Esophagus squamous epithelium (tissue), 5 donors: ENCODE measurements around the gene HEXIM1. TPM values are rescaled to one million over a fixed set of nuclear protein-coding genes. Genes with fewer than 3 reads are reported as not detected.
A peak's percentile ranks its signal among the peaks of the same experiment; 100 is the strongest.

Experiments used
- DNase-seq: peaks from one replicate; lab custom pipeline; 2025; lab: John Stamatoyannopoulos, UW
- H3K27ac ChIP-seq, 4 donors: fragments of 200-600 bp; sonication (generic); one replicate each; pipeline ENCODE4 v1.5.1; 2016 to 2019; ENCODE audit warnings: mild to moderate bottlenecking in 1 of 4
- H3K27me3 ChIP-seq, 4 donors: fragments of 200-600 bp; sonication (generic); 1 replicate in 3 of 4; 2 replicates in 1 of 4; pipeline versions ENCODE4 v1.5.1 to v1.6.0; 2017 to 2021; ENCODE audit warnings: antibody characterized with exemption in 1 of 4
- H3K36me3 ChIP-seq, 3 donors: fragments of 200-600 bp; sonication (generic); one replicate each; pipeline ENCODE4 v1.5.1; 2016 to 2019
- H3K4me1 ChIP-seq, 3 donors: fragments of 200-600 bp; sonication (generic); one replicate each; pipeline ENCODE4 v1.5.1; 2017 to 2019
- H3K4me3 ChIP-seq, 4 donors: fragments of 200-600 bp; sonication (generic); 1 replicate in 3 of 4; 2 replicates in 1 of 4; pipeline ENCODE4 v1.5.1; 2016 to 2019; ENCODE audit warnings: mild to moderate bottlenecking in 2 of 4, moderate library complexity in 1 of 4
- H3K9me3 ChIP-seq, 3 donors: fragments of 200-600 bp; sonication (generic); one replicate each; pipeline ENCODE4 v1.5.1; 2016 to 2019
- POLR2A ChIP-seq, 4 donors: fragments of 450-650 bp; IDR thresholded peaks; one replicate each; pipeline ENCODE4 v1.6.1; 2017; ENCODE audit warnings: antibody characterized with exemption in 4 of 4, mild to moderate bottlenecking in 4 of 4, moderate library complexity in 3 of 4
- WGBS, 2 donors: methylation state at CpG; one replicate each; pipeline ENCODE4 v1.1.5; 2018; 5-methylcytosine and 5-hydroxymethylcytosine counted together
- intact Hi-C: fragments of 100-400 bp; cut with DNase I; formaldehyde crosslinking; loops from one replicate; pipeline ENCODE4 v1.15.0; 2022
- small RNA-seq, 4 donors: library from RNA; depleted of rRNA; stranded (forward); fragments of <200 nt; gene quantifications; one replicate each; pipeline ENCODE3, GENCODE V24; 2016
- total RNA-seq, 4 donors: library from RNA; depleted of rRNA; stranded (reverse); fragments of >200 nt; gene quantifications; one replicate each; pipeline ENCODE4 v1.1.0, GENCODE V29; 2016
- TF ChIP-seq, protein P1 (sequence below), 6 experiments: fragments of 450-650 bp in 4 of 6; fragments of 200-600 bp in 2 of 6; sonication (generic) in 2 of 6; IDR thresholded peaks; one replicate each; pipeline ENCODE4 v1.5.1; 2016 to 2019; ENCODE audit warnings: antibody characterized with exemption in 6 of 6, mild to moderate bottlenecking in 4 of 6, moderate library complexity in 4 of 6
- donor health status: DM: yes; HTN: yes; CAD: no.

Gene HEXIM1
- total RNA-seq, 4 donors from 2014 or later: 19.8 to 28.4 (median 25.3) TPM

DNA sequence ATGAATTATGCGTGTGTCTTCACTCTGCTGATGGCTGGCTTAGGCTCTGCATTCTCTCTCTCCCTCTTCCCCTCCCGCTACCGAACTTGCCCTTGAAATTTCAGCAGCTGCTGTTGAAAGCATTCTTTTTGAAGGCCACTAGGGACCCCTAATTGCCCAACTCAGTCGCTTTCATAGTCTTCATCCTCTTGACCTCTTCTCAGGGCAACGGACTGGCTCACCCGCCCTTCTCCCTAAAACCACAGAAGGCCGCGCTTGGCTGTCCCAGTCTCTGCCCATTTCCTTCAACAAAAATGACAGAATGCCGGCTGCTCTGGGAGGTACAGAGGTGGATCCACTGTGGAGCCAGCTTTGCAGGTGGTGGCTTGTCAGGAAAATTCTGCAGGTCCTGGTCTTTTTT is 52.4 kb downstream of the HEXIM1 start:
- H3K27me3 ChIP-seq: no peaks in the 10 kb centered on the region
- peaks cover 10 to 39% (median 14%) of the 10 kb centered on the region in 3 donors for H3K4me1 ChIP-seq
- no peak for DNase-seq
- TF ChIP-seq, protein P1, sequence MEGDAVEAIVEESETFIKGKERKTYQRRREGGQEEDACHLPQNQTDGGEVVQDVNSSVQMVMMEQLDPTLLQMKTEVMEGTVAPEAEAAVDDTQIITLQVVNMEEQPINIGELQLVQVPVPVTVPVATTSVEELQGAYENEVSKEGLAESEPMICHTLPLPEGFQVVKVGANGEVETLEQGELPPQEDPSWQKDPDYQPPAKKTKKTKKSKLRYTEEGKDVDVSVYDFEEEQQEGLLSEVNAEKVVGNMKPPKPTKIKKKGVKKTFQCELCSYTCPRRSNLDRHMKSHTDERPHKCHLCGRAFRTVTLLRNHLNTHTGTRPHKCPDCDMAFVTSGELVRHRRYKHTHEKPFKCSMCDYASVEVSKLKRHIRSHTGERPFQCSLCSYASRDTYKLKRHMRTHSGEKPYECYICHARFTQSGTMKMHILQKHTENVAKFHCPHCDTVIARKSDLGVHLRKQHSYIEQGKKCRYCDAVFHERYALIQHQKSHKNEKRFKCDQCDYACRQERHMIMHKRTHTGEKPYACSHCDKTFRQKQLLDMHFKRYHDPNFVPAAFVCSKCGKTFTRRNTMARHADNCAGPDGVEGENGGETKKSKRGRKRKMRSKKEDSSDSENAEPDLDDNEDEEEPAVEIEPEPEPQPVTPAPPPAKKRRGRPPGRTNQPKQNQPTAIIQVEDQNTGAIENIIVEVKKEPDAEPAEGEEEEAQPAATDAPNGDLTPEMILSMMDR (IDR thresholded peaks at IDR 0.05): no peak
- TF ChIP-seq POLR2A (IDR thresholded peaks at IDR 0.05): no peak
- no peaks in the 10 kb centered on the region for H3K9me3 ChIP-seq
- peak overlapping the region in 3 of 4 donors; percentile 25 to 60 (median 57) for H3K27ac ChIP-seq
- no peak overlapping the region for H3K4me3 ChIP-seq
- no peaks in the 10 kb centered on the region for H3K36me3 ChIP-seq
- intact Hi-C loops: no loop called here
- WGBS, 2 donors: 24 to 26% methylated on average over 9 of the region's 9 CpGs

DNA sequence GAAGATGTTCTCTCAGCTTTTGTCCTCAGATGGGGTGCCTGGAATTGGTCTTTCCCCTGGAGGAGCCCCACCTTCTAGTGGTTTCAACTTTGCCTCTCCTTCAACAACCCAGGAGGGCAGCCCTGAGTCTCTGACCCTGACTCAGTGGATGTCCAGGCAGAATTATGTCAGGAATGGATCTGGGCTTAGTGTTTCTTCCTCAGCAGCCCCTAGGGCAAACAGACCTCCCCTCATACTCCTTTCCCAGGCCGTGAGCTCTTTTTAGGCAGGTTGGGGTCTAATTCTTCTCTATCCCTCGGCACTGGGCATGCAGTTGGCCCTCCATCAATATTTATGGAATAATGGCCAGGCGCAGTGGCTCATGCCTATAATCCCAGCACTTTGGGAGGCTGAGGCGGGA is 53.2 kb downstream of the HEXIM1 start:
- DNase-seq: no peak
- H3K27me3 ChIP-seq: no peaks in the 10 kb centered on the region
- peak overlapping the region; percentile 25 to 68 (median 58) for H3K27ac ChIP-seq
- TF ChIP-seq, protein P1 (IDR thresholded peaks at IDR 0.05): no peak
- TF ChIP-seq POLR2A (IDR thresholded peaks at IDR 0.05): no peak
- no peaks in the 10 kb centered on the region for H3K36me3 ChIP-seq
- H3K4me3 ChIP-seq: no peak overlapping the region
- intact Hi-C loops: no loop called here
- H3K4me1 ChIP-seq: peaks cover 10 to 39% (median 14%) of the 10 kb centered on the region in 3 donors
- H3K9me3 ChIP-seq: no peaks in the 10 kb centered on the region
- WGBS, 2 donors: 80 to 90% methylated on average over 1 to 3 of the region's 4 CpGs

Small RNA genes lying within 50 kb of the gene (small RNA-seq; reads per million reads assigned to genes)
- 0 reads per million in 4 donors for gene MIR6784

Other genes with a start within 250 kb of the HEXIM1 start
- 10 to 100 TPM; 53.4 to 85.7 (median 59.8) TPM for gene EFTUD2, start 249.0 kb upstream of the HEXIM1 start, total RNA-seq
- not detected for gene GFAP, start 233.0 kb upstream of the HEXIM1 start, total RNA-seq
- gene KIF18B, start 200.7 kb upstream of the HEXIM1 start, total RNA-seq: 10 to 100 TPM in 1 of 4 donors, 1 to 10 TPM in 3; 3.3 to 11.1 (median 4.8) TPM
- gene C1QL1, start 180.2 kb upstream of the HEXIM1 start, total RNA-seq: 1 to 10 TPM in 1 of 4 donors, under 1 TPM in 2, not detected in 1; 0.35 to 2.3 (median 0.70) TPM
- gene DCAKD, start 96.8 kb upstream of the HEXIM1 start, total RNA-seq: 10 to 100 TPM; 23.8 to 44.1 (median 34.7) TPM
- 10 to 100 TPM; 54.6 to 66.2 (median 57.8) TPM for gene NMT1, start 87.2 kb upstream of the HEXIM1 start, total RNA-seq
- gene PLCD3, start 16.0 kb upstream of the HEXIM1 start, total RNA-seq: 100 to 1,000 TPM in 1 of 4 donors, 10 to 100 TPM in 3; 16.3 to 105 (median 20.5) TPM
- 1 to 10 TPM; 1.7 to 6.9 (median 4.5) TPM for gene ACBD4, start 12.8 kb upstream of the HEXIM1 start, total RNA-seq
- gene HEXIM2, start 13.4 kb downstream of the HEXIM1 start, total RNA-seq: 1 to 10 TPM; 1.7 to 9.0 (median 4.9) TPM
- 10 to 100 TPM in 2 of 4 donors, 1 to 10 TPM in 2; 3.5 to 16.8 (median 6.9) TPM for gene FMNL1, start 73.4 kb downstream of the HEXIM1 start, total RNA-seq
- gene SPATA32, start 113.6 kb downstream of the HEXIM1 start, total RNA-seq: not detected
- gene MAP3K14, start 168.5 kb downstream of the HEXIM1 start, total RNA-seq: 10 to 100 TPM in 1 of 4 donors, 1 to 10 TPM in 3; 3.7 to 14.7 (median 6.7) TPM